KBM-7 (cell line): Measurements from ENCODE around the gene INHBC.
"Not testable (repeated sequence)": the region's sequence is repeated elsewhere in the genome, so short reads cannot be mapped to it uniquely, and the experiment has no call there.

Experiments
- DNase-seq: peaks from one replicate; pipeline ENCODE4 v3.0.0-alpha.2; 2015
- in situ Hi-C: fragments of 300-500 bp; cut with MboI; formaldehyde crosslinking; loops from 2 replicates; pipeline ENCODE4 v1.14.3; 2020; ENCODE audit warnings: low sequenced_read_pairs, low pct_unique_long_range_greater_than_20kb, mixed read lengths

The INHBC gene

GRCh38 chr12:57476162-57476992 is 41.8 kb downstream of the INHBC start:
- in situ Hi-C loops: no loop called here
- peak; percentile 85 for DNase-seq

DNA sequence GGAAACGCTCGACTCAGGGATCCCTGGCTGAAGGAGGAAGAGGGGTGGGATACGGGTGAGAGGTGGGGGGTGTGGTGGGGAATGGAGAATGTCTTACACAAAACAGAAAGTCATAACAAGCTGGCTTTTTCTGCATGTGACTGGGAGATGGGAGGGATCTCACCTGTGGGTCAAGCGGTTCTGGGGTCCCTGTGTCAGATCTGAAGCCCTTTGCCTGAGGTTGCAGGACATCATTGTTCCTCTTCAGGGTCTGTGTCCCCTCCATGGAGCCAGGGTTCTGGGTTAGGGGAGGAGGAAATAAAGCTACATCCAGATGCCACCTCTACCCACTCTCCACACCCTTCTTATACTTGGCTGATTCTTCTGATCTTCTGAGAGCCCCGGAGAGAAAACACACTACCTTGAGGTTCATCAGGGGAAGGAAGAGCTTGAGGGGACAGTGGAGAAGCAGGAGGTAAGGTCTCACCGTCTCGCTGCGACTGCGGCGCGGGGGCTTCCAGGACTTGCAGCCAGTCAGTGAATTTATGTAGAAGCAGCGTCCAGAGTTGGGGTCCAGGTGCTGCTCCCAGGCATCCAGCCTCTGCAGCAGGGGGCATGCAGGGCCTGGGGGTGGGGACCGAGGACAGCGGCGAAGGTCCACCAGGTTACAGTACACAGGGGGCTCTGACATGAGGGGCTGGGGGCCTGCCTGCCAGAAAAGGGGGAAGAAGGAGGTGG is 42.6 kb downstream of the INHBC start:
- DNase-seq: peak; percentile 23
- in situ Hi-C loops: no loop called here

- peak; percentile 70 for DNase-seq
- in situ Hi-C loops: no loop called here
Observed at GRCh38 chr12:57477710-57478681, 43.4 kb downstream of the INHBC start.

- in situ Hi-C loops: no loop called here
- no peak for DNase-seq
Observed at GRCh38 chr12:57479043-57479375, 44.4 kb downstream of the INHBC start.

GRCh38 chr12:57479376-57480115 is 45.0 kb downstream of the INHBC start, which contains the start of gene ARHGAP9:
Gene ARHGAP9 (minus strand): TSS chr12:57479866. CDS start chr12:57479406, 460 bp downstream.
- in situ Hi-C loops: no loop called here

DNA sequence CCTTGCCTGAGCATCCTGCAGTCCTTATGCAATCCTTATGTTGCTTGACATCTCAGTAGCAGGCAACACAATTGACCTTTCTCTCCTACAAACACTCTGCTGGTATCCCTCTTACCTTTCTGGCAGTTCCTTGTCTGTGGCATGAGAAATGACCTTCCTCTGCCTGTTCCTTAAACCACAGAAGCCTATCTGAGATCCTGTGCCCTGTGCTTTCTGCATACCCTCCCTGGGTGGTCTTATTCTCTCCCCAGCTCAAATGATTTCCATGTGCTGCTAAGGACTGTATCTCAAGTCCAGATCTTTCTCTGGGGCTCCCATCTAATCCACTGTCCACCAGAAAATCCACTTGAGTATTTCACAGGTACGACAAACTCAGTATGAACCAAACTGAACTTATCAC is 47.1 kb downstream of the INHBC start:
- DNase-seq: no peak
- in situ Hi-C loops: no loop called here

More at GRCh38 chr12:57479376-57480115, 45.0 kb downstream of the INHBC start, which contains the start of gene ARHGAP9:
- DNase-seq: no peak

DNA sequence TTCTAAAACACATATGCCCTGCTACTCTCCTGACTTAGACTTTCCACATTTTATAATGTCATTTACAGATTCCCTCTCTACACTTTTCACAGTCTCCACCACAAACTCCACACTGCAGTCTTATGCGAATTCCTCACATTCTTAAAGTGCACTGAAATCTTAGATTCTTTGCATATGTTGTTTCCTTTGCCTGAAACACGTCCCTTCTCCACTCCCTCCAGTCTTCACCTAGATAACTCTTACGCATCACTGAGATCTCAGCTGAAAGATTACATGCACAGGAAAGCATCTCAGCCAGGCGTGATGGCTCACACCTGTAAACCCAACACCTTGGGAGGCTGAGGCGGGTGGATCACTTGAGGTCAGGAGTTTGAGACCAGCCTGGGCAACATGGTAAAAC is 48.9 kb downstream of the INHBC start:
- in situ Hi-C loops: no loop called here
- DNase-seq: no peak

DNA sequence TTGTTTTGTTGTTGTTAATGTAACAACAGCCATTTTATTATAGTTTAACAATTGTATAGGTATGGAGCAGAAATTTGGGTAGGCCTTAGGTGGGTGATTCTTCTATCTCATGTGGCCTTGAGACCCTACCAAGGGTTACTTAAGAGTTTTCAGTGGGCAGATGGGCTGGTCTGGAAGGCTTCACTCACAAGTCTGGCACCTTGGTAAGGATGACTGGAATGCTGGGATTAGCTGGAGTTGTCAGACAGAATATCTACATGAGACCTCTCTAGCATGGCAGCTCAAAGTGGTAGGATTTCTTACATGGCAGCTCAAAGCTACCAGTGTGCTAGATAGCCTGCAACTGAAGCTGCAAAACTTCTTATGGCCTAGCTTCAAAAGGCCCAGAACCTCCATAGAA is 51.1 kb downstream of the INHBC start:
- in situ Hi-C loops: no loop called here
- DNase-seq: no peak

DNA sequence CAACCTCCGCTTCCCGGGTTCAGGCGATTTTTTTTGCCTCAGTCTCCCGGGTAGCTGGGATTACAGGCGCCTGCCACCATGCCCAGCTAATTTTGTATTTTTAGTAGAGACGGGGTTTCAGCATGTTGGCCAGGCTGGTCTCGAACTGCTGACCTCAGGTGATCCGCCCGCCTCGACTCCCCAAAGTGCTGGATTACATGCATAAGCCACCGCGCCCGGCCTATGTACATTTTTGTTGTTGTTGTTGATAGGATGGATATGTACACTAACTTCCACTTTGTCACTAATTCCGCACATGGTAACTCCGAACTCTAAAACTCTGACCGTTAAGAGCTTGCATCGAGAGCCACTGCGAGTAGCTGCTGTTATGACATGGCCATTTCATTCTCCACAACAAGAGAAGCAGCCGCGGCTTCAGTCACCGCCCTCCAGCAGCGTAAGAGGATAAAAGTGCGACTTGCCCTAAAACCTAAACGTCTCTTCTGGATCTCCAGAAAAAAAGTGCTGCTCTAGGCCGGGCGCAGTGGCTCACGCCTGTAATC is 52.5 kb downstream of the INHBC start:
- in situ Hi-C loops: no loop called here

GRCh38 chr12:57487597-57488401 is 53.2 kb downstream of the INHBC start, which contains the start of gene MARS1:
Gene MARS1 (plus strand): TSS chr12:57488068. CDS start chr12:57488091, 23 bp downstream.
- DNase-seq: peak; percentile 98
- in situ Hi-C loops: no loop called here

More for the DNA sequence above, 52.5 kb downstream of the INHBC start:
- no peak for DNase-seq

- in situ Hi-C loops: no loop called here
Observed at GRCh38 chr12:57488402-57489156, 54.0 kb downstream of the INHBC start.

GRCh38 chr12:57489157-57489641 is 54.6 kb downstream of the INHBC start:
- no peak for DNase-seq
- in situ Hi-C loops: no loop called here

More at GRCh38 chr12:57488402-57489156, 54.0 kb downstream of the INHBC start:
- no peak for DNase-seq

GRCh38 chr12:57490126-57490525 is 55.5 kb downstream of the INHBC start:
- no peak for DNase-seq
- in situ Hi-C loops: no loop called here

GRCh38 chr12:57491393-57492280 is 57.1 kb downstream of the INHBC start:
- in situ Hi-C loops: no loop called here
- peak; percentile 52 for DNase-seq

DNA sequence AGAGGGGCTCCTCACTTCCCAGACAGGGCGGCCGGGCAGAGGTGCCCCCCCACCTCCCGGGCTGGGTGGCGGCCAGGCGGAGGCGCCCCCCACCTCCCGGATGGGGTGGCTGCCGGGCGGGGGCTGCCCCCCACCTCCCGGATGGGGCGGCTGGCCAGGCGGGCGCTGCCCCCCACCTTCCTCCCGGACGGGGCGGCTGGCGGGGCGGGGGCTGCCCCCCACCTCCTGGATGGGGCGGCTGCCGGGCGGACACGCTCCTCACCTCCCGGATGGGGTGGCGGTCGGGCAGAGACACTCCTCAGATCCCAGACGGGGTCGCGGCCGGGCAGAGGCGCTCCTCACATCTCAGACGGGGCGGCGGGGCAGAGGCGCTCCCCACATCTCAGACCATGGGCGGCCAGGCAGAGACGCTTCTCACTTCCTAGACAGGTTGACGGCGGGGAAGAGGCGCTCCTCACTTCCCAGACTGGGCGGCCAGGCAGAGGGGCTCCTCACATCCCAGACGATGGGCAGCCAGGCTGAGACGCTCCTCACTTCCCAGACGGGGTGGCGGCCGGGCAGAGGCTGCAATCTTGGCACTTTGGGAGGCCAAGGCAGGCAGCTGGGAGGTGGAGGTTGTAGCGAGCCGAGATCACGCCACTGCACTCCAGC is 60.6 kb downstream of the INHBC start:
- in situ Hi-C loops, DNase-seq: not testable (repeated sequence)
